ENCODE data around the gene RGL1. TPM values are rescaled to one million over a fixed set of nuclear protein-coding genes. Genes with fewer than 3 reads are reported as not detected.
A peak's percentile ranks its signal among the peaks of the same experiment; 100 is the strongest.

The RGL1 gene
- total RNA-seq, 2 experiments from 2014 or later: 1.6 to 1.7 TPM

DNA sequence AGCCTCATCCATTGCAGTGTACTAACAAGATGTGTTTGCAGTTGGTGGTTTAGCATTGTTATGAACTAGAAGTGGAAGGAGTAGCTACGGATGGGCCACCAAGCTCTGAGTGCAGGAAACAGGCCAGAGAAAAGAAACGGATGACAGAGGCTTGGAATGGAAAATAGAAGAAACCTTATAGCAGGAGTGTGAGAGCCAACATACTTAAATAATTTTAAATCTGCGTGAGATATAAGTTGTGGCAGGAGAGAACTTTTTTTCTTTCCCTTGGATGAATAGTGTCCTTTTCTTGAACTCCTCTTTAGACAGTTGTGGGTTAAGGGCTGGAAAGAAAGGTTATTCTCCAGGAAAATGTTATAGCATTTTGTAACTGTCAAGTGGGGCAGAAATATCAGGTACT lies 54.2 kb downstream of the RGL1 start:
- no peak overlapping the region for H3K4me3 Mint-ChIP-seq
- no peaks in the 10 kb centered on the region for H3K27me3 Mint-ChIP-seq
- no peak for DNase-seq
- H3K9me3 Mint-ChIP-seq: no peaks in the 10 kb centered on the region
- no peaks in the 10 kb centered on the region for H3K4me1 Mint-ChIP-seq
- no peak overlapping the region for H3K27ac Mint-ChIP-seq
- H3K36me3 Mint-ChIP-seq: no peaks in the 10 kb centered on the region

DNA sequence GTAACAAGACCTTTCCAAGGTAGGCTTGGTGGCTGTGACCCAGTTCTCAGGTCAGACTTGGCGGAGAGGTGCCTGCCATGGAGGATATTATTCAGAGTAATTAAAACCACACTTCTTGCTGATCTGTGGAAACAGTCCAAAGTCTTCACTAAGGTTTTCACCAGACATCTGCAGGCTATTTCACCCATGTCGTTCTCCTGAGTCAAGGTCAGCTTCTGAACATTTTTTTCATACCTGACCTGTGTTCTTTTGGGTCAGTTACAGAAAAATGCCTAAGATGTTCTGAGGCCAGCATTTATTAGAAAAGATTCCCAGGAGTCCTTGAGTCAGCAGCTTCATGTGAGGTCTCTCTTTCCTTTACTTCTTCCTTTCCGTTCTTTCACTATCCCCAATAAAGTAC lies 54.9 kb downstream of the RGL1 start:
- Mint-ChIP-seq H3K27me3 (no peaks in the 10 kb centered on the region), H3K36me3 (no peaks in the 10 kb centered on the region), H3K27ac (no peak overlapping the region), H3K4me3 (no peak overlapping the region), H3K4me1 (no peaks in the 10 kb centered on the region), H3K9me3 (no peaks in the 10 kb centered on the region)
- DNase-seq: no peak

DNA sequence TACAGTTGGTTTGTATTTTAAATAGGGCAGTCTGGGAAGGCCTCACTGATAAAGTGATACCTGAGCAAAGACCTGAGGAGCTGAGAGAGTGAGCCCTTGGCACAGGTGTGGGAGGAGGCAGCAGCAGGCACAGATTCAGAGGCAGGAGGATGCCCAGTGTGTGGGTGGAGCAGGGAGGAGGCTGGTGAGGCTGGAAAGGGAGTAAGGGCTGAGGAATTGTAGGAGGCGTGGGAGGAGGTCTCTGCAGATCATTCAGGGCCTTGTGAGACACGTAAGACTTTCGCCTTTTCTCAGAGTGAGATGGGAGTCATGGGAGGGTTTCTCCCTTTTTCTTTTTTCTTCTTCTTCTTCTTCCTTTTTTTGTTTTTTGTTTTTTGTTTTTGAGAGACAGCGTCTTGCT lies 58.0 kb downstream of the RGL1 start:
- no peak for DNase-seq
- H3K9me3 Mint-ChIP-seq: no peaks in the 10 kb centered on the region
- H3K4me3 Mint-ChIP-seq: no peak overlapping the region
- H3K27ac Mint-ChIP-seq: no peak overlapping the region
- no peaks in the 10 kb centered on the region for H3K36me3 Mint-ChIP-seq
- no peaks in the 10 kb centered on the region for H3K27me3 Mint-ChIP-seq
- H3K4me1 Mint-ChIP-seq: no peaks in the 10 kb centered on the region

DNA sequence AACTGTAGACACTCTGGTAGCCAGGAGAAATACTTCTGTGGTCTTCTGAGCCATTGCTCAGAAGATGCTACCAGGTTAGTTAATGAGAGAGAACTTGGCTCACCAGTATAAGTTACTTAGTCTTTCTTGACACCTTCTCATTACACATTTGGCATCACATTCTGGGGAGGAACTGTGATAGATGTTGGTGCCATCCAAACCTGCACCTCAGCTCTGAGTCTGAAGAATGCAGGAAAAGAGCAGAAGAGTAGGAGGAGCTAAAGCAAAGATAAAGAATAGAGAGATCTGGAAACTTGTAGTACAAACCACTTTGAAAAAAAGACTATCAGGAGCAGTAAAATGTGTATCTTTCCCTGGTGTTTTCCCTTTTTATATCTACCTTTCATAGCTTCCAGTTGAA lies 58.9 kb downstream of the RGL1 start:
- H3K4me1 Mint-ChIP-seq: no peaks in the 10 kb centered on the region

DNA sequence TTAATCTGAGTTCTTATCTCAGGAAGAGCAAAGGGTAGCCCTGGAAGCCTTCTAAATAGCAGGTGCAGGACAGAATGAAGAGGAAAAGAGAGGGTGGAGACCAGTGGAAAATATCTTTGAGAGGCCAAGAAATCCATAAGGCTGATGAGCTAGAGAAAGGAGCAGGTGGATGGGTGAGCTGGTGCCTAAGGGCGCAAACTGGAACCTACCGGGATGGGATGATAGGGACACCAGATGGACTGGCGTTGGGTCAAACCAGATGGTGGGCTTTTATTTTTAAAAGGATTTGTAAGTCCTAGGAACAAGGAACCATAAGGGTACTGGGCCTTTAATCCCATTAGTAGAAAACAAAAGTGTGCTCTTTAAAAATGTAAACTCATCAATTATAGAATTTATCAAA lies 59.7 kb downstream of the RGL1 start:
- H3K9me3 Mint-ChIP-seq: no peaks in the 10 kb centered on the region
- no peak overlapping the region for H3K27ac Mint-ChIP-seq
- no peak overlapping the region for H3K4me3 Mint-ChIP-seq
- no peak for DNase-seq
- no peaks in the 10 kb centered on the region for H3K27me3 Mint-ChIP-seq
- no peaks in the 10 kb centered on the region for H3K36me3 Mint-ChIP-seq
- no peaks in the 10 kb centered on the region for H3K4me1 Mint-ChIP-seq

More for the DNA sequence above, 58.9 kb downstream of the RGL1 start:
- DNase-seq: no peak
- Mint-ChIP-seq H3K27ac (no peak overlapping the region), H3K4me3 (no peak overlapping the region), H3K36me3 (no peaks in the 10 kb centered on the region), H3K27me3 (no peaks in the 10 kb centered on the region), H3K9me3 (no peaks in the 10 kb centered on the region)

DNA sequence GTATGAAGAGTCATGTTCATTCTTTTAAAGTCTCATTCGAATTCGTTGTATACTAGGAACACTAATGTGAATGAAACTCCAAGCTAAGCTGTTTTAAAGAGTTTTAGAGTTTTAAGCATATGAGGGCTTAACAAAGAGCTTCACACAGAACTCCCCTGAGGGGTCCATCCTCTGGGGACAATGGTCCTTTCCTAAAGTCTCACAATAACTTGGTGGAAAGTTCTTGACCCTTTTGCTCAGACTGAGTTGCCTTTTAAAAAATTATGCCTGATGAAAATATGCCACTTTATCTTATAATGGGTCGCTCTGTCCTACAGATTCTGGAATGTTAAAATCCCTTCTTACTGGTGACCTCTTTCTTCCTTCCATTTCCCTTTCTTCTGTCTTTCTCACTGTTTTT lies 64.3 kb downstream of the RGL1 start:
- H3K27me3 Mint-ChIP-seq: no peaks in the 10 kb centered on the region
- H3K4me1 Mint-ChIP-seq: peaks cover 9% of the 10 kb centered on the region
- no peak for DNase-seq
- H3K27ac Mint-ChIP-seq: no peak overlapping the region
- no peak overlapping the region for H3K4me3 Mint-ChIP-seq
- H3K9me3 Mint-ChIP-seq: no peaks in the 10 kb centered on the region
- no peaks in the 10 kb centered on the region for H3K36me3 Mint-ChIP-seq

DNA sequence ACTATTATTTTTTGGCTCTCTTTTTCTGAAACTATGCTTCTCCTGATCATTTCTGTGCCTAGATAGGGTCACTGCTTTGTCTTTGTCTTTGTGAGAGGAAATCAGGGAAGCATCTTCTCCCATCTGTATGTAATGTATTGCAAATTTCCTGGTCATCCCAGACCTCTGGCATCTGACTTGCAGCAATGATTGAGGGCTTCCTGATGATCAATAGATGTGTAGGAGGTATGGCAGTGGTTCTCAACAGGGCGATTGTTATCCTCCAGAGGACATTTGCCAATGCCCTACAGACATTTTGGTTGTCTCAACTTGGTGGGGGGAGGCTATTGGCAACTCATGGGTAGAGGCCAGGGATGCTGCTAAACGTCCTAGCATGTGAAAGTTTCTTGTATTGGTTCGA lies 64.7 kb downstream of the RGL1 start:
- Mint-ChIP-seq H3K27me3 (no peaks in the 10 kb centered on the region), H3K4me1 (peaks cover 13% of the 10 kb centered on the region), H3K36me3 (peaks cover 4% of the 10 kb centered on the region), H3K27ac (no peak overlapping the region), H3K9me3 (no peaks in the 10 kb centered on the region), H3K4me3 (no peak overlapping the region)
- no peak for DNase-seq

DNA sequence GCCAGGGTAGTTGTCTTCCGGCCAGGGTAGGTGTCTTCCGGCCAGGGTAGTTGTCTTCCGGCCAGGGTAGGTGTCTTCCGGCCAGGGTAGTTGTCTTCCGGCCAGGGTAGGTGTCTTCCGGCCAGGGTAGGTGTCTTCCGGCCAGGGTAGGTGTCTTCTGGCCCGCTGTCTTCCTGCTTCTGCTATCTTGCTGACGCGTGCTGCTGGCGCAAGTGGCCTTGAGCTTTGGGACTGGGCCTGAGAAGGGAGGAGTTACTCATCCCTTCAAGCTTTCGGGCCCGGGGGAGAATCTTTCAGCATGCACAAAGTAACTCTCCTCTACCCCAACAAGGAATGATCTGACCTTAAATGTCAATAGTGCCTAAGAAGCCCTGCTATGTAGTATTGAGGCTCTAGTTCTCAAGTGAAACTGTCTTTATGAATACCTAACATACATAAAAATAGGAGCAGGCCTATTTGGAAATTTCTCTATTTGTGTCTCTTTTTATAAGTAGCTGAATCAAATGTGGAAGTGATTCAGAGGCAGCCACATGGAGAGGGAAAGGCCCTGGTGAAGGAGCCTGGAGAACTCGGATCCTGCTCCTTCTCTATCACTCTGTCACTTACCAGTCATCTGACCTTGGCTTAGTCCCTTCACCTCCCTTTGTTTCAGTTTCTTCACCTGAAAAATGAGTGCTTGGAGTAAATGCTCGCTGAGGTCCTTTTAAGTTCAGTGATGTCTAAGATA lies 65.6 kb downstream of the RGL1 start:
- DNase-seq: no peak
- peaks cover 4% of the 10 kb centered on the region for H3K36me3 Mint-ChIP-seq
- no peaks in the 10 kb centered on the region for H3K9me3 Mint-ChIP-seq
- H3K4me1 Mint-ChIP-seq: peaks cover 15% of the 10 kb centered on the region
- no peaks in the 10 kb centered on the region for H3K27me3 Mint-ChIP-seq
- H3K27ac Mint-ChIP-seq: no peak overlapping the region
- H3K4me3 Mint-ChIP-seq: no peak overlapping the region

DNA sequence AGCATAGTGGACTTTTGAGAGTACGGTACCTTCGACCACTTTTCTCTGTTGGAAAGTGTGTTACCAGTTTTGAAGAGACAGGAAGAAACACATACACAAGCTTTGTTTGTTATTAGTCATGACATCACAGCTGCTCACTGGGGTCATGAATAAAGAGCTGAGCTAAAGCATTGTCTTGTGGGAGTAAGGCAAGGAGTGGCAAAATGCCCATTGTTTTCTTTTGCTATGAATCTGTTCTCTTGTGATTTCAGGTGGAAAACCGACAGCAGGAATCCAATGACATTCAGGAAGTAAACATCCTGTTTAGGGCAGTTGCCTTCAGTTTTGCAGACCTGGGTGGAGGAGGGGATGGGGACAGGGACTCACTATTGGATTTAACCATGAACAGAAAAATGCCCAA lies 66.2 kb downstream of the RGL1 start:
- H3K4me1 Mint-ChIP-seq: peaks cover 15% of the 10 kb centered on the region
- no peaks in the 10 kb centered on the region for H3K9me3 Mint-ChIP-seq

DNA sequence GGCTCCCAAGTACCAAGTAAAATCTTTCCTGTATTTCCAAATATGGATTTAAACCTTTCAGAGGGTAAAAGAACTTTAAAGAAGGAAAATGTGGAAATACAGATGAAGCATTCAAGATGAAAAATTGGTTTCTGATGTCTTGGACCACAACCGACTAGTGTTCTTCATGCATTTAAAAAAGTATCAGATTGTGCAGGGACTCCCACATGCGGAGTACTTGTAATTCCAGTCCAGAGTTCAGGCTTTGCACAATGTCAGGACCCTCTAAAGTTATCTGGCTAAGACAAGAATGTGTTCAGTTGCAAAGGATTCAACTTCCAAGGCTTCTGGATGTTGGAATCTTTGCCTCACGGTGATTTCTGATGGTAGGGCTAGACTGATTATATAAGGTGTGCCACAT lies 66.7 kb downstream of the RGL1 start:
- H3K4me1 Mint-ChIP-seq: peaks cover 15% of the 10 kb centered on the region
- DNase-seq: no peak
- H3K36me3 Mint-ChIP-seq: peaks cover 4% of the 10 kb centered on the region
- H3K9me3 Mint-ChIP-seq: no peaks in the 10 kb centered on the region
- H3K27me3 Mint-ChIP-seq: no peaks in the 10 kb centered on the region
- H3K4me3 Mint-ChIP-seq: no peak overlapping the region
- H3K27ac Mint-ChIP-seq: no peak overlapping the region

More for the DNA sequence above, 66.2 kb downstream of the RGL1 start:
- no peak overlapping the region for H3K27ac Mint-ChIP-seq
- DNase-seq: no peak
- H3K4me3 Mint-ChIP-seq: no peak overlapping the region
- peaks cover 4% of the 10 kb centered on the region for H3K36me3 Mint-ChIP-seq
- no peaks in the 10 kb centered on the region for H3K27me3 Mint-ChIP-seq

DNA sequence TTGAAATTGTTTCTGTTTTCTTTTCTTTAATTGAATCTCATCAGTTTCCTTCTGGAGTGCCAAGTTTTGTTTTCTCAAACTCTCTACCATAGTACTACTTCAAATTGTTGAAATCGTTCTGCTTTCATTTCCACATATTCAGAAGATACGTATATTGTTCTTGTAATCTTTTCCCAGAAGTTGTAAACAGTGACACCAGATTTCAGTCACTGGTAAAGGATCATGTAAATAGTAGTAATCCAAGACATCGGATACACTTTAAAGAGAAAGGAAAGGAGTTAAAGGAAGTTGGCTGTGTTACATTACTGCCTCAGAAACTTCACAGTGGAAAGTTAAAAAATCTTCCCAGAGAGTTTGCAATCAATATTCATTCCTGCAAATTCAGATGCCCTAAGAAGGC lies 67.5 kb downstream of the RGL1 start:
- H3K9me3 Mint-ChIP-seq: no peaks in the 10 kb centered on the region
- H3K36me3 Mint-ChIP-seq: peaks cover 4% of the 10 kb centered on the region
- H3K4me1 Mint-ChIP-seq: peaks cover 15% of the 10 kb centered on the region
- H3K27me3 Mint-ChIP-seq: no peaks in the 10 kb centered on the region
- H3K27ac Mint-ChIP-seq: peak overlapping the region; percentile 43
- no peak overlapping the region for H3K4me3 Mint-ChIP-seq
- DNase-seq: no peak

DNA sequence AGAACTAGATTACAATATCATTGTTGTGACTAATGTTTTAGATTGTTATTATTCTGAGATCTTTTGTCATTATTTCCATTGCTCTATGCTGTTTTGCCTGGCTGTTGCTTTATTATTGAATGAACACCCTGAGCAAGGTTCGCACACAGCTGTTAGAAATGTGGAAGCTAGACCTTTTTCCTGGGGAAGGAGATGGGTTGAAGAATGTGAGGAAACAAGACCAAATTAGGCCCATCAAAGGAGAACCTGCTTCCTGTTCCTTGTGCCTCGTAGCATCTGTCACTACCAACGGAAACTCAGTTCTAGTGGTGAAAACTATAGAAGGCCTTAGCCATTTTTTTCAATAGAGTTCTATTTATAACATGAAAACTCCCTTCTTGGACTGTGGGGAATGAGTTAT lies 68.7 kb downstream of the RGL1 start:
- no peak overlapping the region for H3K4me3 Mint-ChIP-seq
- no peaks in the 10 kb centered on the region for H3K9me3 Mint-ChIP-seq
- peaks cover 15% of the 10 kb centered on the region for H3K4me1 Mint-ChIP-seq
- no peak for DNase-seq
- H3K27me3 Mint-ChIP-seq: no peaks in the 10 kb centered on the region
- H3K36me3 Mint-ChIP-seq: peaks cover 4% of the 10 kb centered on the region
- peak overlapping the region; percentile 52 for H3K27ac Mint-ChIP-seq

DNA sequence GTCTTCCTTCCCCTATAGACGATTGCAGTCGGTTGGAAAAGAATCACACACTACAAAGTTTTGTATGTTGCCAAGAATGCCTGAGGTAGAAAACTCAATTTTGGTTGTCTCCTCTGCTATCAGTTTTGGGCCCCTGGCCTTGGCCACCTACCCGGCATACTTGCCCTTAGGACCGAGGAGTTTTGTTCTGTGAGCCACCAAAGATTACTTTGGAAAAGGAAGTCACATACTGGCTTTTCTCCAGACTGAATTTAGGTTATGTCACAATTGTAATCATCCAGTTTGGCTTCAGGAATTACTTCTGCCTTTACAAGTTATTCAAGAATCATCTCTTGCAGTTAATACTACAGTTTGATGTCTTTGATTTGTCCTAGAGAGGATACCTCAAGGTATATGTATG lies 71.4 kb downstream of the RGL1 start:
- Mint-ChIP-seq H3K36me3 (peaks cover 4% of the 10 kb centered on the region), H3K27me3 (no peaks in the 10 kb centered on the region), H3K4me3 (no peak overlapping the region), H3K4me1 (peaks cover 17% of the 10 kb centered on the region), H3K27ac (no peak overlapping the region), H3K9me3 (no peaks in the 10 kb centered on the region)
- no peak for DNase-seq

DNA sequence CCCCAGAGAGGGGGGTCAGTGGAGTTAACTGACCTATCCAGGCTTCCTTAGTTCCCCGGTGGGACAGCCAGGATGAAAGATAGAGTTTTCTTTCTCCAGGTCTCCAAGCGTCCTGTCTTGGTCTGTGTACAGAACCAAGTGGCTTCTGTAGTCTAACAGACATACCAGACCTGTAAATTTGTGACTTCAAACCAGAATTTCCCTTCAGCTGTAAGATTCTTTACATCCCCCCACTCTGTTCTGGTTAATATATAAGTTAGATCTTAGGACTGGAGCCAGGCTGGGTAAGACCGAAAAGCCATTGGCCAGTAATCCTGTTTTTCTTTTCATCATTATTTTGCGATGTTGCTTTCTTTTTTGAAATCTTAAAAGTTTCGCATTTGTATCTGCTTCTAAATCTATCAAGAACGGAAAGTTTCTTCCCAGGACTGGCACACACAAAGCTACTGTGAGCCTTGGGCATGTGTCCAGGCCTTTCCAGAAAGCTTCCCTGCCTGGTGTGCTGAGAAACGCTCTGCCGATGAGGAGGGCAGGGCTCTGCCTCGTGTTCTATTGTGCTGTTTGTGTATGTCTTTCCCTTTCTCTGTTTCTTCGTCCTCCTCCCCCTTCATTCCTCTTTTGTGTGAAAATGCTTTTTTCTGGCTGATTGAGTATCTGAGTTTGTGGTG lies 72.3 kb downstream of the RGL1 start:
- no peak overlapping the region for H3K4me3 Mint-ChIP-seq
- H3K36me3 Mint-ChIP-seq: peaks cover 4% of the 10 kb centered on the region
- no peaks in the 10 kb centered on the region for H3K27me3 Mint-ChIP-seq
- peaks cover 17% of the 10 kb centered on the region for H3K4me1 Mint-ChIP-seq
- no peak for DNase-seq
- H3K27ac Mint-ChIP-seq: no peak overlapping the region
- no peaks in the 10 kb centered on the region for H3K9me3 Mint-ChIP-seq

DNA sequence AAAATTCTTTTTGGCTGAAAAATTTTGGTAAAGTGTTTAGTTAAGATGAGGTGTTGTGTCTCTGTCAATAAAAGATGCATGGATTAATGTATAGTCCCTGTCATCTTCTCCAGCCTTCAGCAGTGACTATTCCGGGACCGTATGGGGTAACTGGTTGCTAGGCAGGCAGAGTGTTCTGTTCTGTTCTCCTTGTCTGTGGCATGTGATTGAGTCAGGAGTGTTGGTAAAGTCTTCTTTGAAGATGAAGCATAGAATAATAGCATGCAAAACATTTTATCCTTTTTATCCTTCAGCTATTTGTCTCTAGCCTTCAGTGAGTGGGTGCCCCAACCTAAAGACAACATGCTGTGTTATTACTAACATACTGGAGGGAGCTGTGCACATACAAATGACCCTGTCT lies 74.6 kb downstream of the RGL1 start:
- H3K4me1 Mint-ChIP-seq: peaks cover 5% of the 10 kb centered on the region
- H3K27me3 Mint-ChIP-seq: no peaks in the 10 kb centered on the region

DNA sequence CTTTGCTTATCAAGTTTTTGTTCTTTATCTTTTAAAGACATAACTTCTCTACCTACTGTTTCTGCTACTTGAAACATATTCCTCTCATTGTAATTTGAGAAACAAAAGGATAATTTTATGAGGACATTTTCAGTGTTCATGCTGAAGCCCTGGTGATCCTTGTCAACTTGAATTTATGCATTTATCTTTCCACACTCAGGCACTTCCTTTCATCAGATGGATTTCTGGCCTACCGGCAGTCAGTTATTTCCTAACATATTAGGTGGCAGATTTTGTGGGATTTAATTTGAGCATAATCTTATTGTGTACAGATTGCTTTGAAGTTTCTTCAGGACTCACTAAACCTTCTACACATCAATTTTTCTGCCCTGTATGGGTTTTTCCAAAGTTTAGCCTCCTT lies 75.0 kb downstream of the RGL1 start:
- H3K27me3 Mint-ChIP-seq: no peaks in the 10 kb centered on the region
- DNase-seq: no peak
- H3K4me1 Mint-ChIP-seq: peaks cover 2% of the 10 kb centered on the region
- H3K4me3 Mint-ChIP-seq: no peak overlapping the region
- no peak overlapping the region for H3K27ac Mint-ChIP-seq
- H3K9me3 Mint-ChIP-seq: no peaks in the 10 kb centered on the region
- H3K36me3 Mint-ChIP-seq: no peaks in the 10 kb centered on the region

More for the DNA sequence above, 74.6 kb downstream of the RGL1 start:
- Mint-ChIP-seq H3K27ac (no peak overlapping the region), H3K4me3 (no peak overlapping the region), H3K9me3 (no peaks in the 10 kb centered on the region), H3K36me3 (peaks cover 2% of the 10 kb centered on the region)
- no peak for DNase-seq

All from activated naive CD8-positive, alpha-beta T cell treated with anti-CD3 and anti-CD28 coated beads for 36 hours (primary cell).